NCI-H82 treated with DMSO at 0.1 percent for 48 hours (cell line): ENCODE results near the gene NOS1AP.

Experiments used
- DNase-seq: peaks from one replicate; lab custom pipeline; 2025; ENCODE audit not compliant: unreplicated experiment; lab: John Stamatoyannopoulos, UW

Gene NOS1AP

DNA sequence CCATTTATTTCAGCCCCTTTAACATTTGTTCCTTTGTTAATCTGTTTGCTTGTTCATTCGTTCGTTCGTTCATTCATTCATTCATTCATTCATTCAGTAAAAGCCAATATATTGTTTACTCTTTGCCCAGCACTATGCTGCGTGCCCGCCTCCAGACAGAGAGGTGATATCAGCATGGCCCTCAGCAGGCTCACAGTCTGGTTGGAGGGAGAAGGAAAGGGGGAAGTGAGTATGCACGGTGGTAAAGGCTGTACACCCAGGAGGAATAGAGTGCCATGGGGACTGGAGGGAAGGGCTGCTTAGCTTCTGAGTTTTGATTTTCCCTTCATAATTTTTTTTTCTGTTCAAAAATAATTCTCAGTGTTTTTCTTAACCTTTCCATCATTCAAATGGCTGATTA, 144.7 kb downstream of the NOS1AP start:
- DNase-seq, result no peak

DNA sequence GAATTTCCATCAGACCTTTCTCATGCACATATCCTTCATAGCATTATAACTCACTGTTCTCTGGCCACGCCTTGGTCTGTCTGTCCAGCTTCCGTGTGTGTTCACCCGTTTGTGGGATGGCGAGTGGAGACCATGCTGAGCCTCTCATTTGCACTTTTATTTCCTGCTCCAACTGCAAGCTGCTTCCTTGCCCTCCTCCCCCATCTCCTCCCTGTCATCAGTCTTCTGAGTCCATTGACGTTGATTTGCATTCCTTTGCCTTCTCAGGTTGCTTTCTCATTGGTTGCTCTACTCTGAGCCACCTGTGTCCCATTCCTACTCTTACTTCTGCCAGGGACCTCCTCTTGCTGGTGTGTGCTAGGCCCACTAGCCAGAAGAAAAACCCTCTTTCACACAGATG, 146.4 kb downstream of the NOS1AP start:
- no peak for DNase-seq

GRCh38 chr1:162216604-162217003, 147.1 kb downstream of the NOS1AP start:
- no peak for DNase-seq

GRCh38 chr1:162217706-162218105, 148.2 kb downstream of the NOS1AP start:
- DNase-seq, result no peak

- no peak for DNase-seq
Observed at GRCh38 chr1:162218546-162218945, 149.1 kb downstream of the NOS1AP start.

DNA sequence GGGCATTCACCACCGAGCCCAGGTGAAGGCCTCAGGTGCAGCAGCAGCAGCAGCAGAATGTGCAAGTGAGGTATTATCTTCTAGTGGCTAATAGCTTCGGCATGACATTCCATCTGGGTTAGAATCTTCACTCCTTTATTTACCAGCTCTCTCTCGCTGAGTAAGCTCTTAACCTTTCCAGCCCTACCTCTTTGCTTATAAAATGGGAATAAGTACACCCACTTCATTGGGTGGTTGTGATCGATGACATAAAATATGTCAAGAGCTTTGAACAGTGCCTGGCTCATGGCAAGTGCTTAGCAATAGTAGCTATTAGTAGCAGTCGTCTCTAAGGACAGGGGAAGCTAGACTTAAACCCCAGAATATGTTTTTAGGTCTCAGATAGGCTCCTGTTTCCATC, 149.5 kb downstream of the NOS1AP start:
- no peak for DNase-seq

- no peak for DNase-seq
Observed at GRCh38 chr1:162219461-162219860, 150.0 kb downstream of the NOS1AP start.

- no peak for DNase-seq
Observed at GRCh38 chr1:162220009-162220539, 150.6 kb downstream of the NOS1AP start.

GRCh38 chr1:162222014-162222413, 152.5 kb downstream of the NOS1AP start:
- no peak for DNase-seq

DNA sequence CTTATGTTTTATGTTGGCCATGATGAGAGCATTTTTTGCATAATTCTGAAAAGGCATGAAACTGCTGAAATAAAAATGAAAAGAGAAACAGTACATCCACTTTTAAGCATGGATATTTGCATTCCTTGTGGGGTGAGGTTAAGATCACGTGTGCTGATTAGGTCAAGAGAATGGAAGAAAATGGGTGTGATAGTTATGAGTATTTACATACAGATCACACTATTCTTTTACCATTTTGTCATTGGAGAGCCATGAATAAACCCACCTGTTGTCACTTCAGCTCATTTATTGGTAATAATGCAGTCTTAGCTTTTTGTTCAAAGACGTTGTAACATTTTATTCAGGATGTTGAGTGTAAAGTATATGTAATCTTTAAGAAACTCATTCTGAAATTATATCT, 153.2 kb downstream of the NOS1AP start:
- DNase-seq, result no peak

DNA sequence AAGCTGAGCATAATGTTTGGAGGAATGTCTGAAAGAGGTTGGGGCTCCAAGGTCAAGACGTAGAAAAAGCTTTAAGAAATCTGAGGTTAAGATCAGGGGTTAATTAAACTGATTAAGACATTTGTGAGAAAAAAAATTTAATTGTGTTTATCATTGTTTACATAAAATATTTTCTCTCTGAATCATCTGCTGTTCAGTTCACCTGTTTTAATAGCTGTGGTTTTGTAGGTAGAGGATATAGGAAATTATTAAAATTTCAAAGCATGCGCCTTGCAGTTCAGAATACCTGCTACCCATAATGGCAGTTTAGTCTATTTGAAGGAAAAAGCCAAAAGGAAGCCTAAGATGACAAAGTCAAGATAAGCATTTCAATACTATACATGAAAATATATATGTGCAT, 154.0 kb downstream of the NOS1AP start:
- DNase-seq, result no peak

GRCh38 chr1:162224267-162224666, 154.8 kb downstream of the NOS1AP start:
- DNase-seq, result no peak

GRCh38 chr1:162228586-162228985, 159.1 kb downstream of the NOS1AP start:
- DNase-seq, result no peak

- DNase-seq, result no peak
Observed at GRCh38 chr1:162229549-162229948, 160.1 kb downstream of the NOS1AP start.

- DNase-seq, result no peak
Observed at GRCh38 chr1:162230096-162230495, 160.6 kb downstream of the NOS1AP start.

- no peak for DNase-seq
Observed at GRCh38 chr1:162230517-162230916, 161.0 kb downstream of the NOS1AP start.

- no peak for DNase-seq
Observed at GRCh38 chr1:162232034-162232711, 162.7 kb downstream of the NOS1AP start.

DNA sequence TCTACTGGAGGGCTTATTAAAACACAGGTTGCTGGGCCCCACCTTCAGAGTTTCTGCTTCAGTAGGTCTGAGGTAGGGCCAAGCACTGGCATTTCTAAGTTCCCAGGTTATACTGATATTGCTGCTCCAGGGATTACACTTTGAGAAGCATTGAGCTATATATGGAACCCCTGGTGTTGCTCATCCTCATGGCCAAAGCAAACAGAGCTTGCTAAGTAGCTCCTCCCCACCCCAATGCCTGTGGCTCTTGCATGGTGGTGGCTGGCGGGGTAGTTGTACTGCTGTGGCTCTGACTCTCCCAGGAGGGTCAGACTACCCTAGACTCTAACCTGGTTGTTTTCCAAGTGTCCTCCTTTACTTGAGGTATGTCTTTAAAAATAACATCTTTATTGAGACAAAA, 163.6 kb downstream of the NOS1AP start:
- DNase-seq, result no peak

- no peak for DNase-seq
Observed at GRCh38 chr1:162233937-162234336, 164.4 kb downstream of the NOS1AP start.

DNA sequence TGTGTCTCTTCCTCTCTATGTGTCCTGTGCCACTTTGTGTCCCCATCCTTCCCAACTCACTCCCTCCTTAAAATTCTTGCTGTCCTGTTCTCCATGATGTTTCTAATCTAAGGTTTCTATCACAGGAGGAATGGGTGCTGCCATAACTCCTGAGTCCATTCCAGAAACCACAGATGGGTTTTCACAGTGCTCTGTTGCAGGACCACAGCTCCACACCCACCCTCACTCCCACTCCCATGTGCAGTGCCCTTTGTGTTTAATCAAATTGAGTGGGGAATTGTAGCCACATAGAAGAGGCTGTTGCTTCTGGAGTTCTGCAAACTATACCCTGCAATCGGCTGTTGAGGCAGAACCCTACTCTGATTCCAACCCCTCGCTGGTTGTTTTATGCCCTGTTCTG, 165.1 kb downstream of the NOS1AP start:
- DNase-seq, result no peak

GRCh38 chr1:162235241-162235800, 165.8 kb downstream of the NOS1AP start:
- DNase-seq, result no peak

GRCh38 chr1:162236201-162236600, 166.7 kb downstream of the NOS1AP start:
- DNase-seq, result no peak

DNA sequence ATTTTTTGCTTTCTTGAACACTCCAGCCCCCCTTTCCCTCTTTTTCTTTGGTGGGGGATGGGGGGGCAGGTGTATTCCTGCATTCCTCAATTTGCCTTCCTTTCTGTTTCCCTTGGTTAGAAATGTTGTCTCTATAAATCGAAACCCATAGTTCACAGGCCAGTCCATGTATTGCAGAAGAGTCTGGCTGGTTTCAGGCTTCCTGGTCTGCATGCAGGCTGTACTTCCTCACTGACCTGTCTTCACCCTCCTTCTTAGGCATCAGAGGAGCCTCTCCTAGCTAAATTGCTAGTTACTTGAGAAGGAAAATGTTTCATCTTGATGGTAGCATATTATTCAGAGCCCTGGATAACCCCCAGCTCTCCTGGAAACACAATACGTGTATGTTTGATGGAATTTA, 167.1 kb downstream of the NOS1AP start:
- DNase-seq, result no peak
